GM12873 (cell line): ENCODE results near the gene SKAP2.

ENCODE experiments used
- CTCF ChIP-seq: IDR thresholded peaks from 2 replicates; pipeline ENCODE4 v1.5.1; 2012; ENCODE audit warnings: low read depth, mild to moderate bottlenecking, moderate library complexity, low read length, control low read depth; ENCODE audit not compliant: insufficient read depth; ENCODE audit errors: missing control alignments

SKAP2 gene

GRCh38 chr7:26721450-26721849 is 142.9 kb downstream of the SKAP2 start:
- no peak for TF ChIP-seq CTCF

GRCh38 chr7:26718063-26718462 is 146.3 kb downstream of the SKAP2 start:
- no peak for TF ChIP-seq CTCF

GRCh38 chr7:26714438-26714837 is 150.0 kb downstream of the SKAP2 start:
- TF ChIP-seq CTCF = no peak

- TF ChIP-seq CTCF = no peak
These were observed 150.4 kb downstream of the SKAP2 start for GRCh38 chr7:26714006-26714405.

- no peak for TF ChIP-seq CTCF
These were observed 155.0 kb downstream of the SKAP2 start for GRCh38 chr7:26709210-26709990.

GRCh38 chr7:26705567-26705966 is 158.8 kb downstream of the SKAP2 start:
- TF ChIP-seq CTCF = no peak

- TF ChIP-seq CTCF = no peak
These were observed 159.6 kb downstream of the SKAP2 start for GRCh38 chr7:26704786-26705185.
